GM18867 (cell line): ENCODE measurements around the gene RECQL5.

Experiments used
- ATAC-seq: cut with Tn5 transposase; IDR thresholded peaks from one replicate; pipeline ENCODE4 v1.9.1; 2021; ENCODE audit warnings: mild to moderate bottlenecking, moderate library complexity; ENCODE audit not compliant: unreplicated experiment

The RECQL5 gene

GRCh38 chr17:75619506-75620431 is 47.2 kb downstream of the RECQL5 start:
- no peak for ATAC-seq

DNA sequence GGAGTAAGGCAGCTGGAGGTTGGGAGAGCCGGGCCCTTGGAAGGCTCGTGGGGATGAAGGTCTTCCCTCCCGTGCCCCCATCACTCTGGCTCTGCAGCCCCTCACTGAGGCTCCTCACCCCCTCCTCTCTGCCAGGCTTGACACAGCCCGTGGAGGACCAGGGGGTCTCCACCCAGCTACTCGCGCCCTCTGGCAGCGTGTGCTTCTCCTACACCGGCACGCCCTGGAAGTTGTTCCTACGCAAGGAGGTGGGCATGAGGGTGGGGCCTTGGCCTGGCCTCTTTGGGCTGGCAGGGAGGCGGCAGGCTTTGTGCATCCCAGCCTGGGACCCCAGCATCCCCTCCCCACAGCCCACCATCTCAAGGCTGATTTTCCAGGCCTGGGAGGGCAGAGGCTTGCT is 49.3 kb downstream of the RECQL5 start:
- ATAC-seq = no peak

- ATAC-seq = no peak
Measured at GRCh38 chr17:75617218-75617617, 49.7 kb downstream of the RECQL5 start.

DNA sequence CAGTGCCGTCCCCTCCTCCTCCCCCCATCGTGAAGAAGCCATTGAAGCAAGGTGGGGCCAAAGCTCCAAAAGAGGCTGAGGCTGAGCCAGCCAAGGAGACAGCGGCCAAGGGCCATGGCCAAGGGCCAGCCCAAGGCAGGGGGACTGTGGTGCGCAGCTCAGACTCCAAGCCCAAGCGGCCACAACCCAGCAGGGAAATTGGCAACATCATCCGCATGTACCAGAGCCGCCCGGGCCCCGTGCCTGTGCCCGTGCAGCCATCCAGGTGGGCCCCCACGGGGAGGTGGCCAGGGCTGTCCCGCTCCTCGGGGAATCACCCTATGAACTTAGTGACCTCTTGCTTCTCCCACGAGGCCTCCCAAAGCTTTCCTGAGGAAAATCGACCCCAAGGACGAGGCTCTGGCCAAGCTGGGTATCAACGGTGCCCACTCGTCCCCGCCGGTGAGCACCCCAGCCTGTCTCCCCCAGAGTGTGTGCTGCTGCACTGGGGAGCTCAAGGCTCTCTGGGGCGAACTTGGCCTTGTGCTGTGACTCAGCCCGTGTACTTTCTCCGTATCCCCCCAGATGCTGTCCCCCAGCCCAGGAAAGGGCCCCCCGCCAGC is 50.3 kb downstream of the RECQL5 start:
- no peak for ATAC-seq

GRCh38 chr17:75615301-75615700 is 51.7 kb downstream of the RECQL5 start:
- no peak for ATAC-seq

- ATAC-seq = no peak
Measured at GRCh38 chr17:75614556-75615270, 52.2 kb downstream of the RECQL5 start.

DNA sequence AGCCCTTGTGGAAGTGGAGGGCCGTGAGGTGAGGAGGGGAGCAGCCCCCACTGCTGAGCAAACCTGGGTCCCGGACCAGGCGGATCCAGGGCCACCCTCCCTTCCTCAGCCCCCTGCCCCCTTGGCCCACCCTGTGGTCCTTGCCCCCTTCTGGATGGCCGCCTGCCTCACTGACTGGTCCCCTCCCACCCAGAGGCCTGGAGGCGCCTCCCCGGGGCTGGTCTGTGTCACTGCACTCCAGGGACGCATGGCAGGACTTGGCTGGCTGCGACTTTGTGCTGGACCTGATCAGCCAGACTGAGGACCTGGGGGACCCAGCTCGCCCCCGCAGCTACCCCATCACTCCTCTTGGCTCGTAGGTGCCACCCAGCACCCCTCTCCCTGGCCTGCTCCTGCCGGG is 52.9 kb downstream of the RECQL5 start:
- ATAC-seq = no peak

GRCh38 chr17:75612906-75613626 is 53.9 kb downstream of the RECQL5 start:
- no peak for ATAC-seq

GRCh38 chr17:75611851-75612429 is 55.0 kb downstream of the RECQL5 start:
- ATAC-seq = no peak

DNA sequence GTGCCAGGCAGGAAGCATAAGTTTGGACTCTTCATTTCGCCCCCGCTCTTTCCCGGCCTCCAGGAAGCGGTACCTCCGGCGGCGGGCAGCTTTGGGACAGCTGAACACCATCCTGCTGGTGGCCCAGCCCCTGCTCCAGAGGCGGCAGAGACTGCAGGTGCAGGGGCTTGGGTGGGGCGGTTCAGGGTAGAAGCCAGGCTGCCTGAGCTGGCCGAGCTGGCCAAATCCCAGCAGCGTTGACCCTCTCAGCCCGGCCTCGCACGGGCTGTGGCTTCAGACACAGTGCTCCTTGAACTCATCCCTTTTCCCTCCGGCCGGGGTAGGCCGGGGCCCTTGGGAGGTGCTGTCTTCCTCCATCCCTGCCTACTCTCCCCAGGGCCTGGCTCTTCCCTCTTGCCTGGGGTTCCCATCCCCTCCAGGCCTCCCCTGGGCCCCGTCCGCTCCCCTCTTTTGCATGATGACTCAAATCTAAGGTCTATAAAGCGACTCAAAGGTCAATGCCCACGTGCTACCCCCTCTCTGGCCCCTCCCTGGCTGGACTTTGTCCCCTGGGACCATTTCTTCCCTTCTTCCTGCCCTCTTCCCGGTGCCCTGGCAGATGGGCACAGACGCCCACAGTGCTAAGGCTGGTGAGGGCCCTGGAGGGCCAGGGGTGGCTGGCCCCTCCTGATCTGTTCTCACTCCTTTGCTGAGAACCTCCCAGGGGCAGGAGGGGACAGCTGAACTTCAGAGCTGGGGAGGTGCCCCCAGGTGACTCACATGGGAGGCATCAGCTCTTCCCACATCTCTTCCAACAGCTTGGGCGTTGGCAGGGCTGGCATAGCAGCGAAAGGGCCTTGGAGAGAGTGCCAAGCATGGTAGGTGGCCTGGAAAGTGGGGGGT is 56.6 kb downstream of the RECQL5 start:
- ATAC-seq = no peak

- no peak for ATAC-seq
Measured at GRCh38 chr17:75607086-75607485, 59.9 kb downstream of the RECQL5 start.

- no peak for ATAC-seq
Measured at GRCh38 chr17:75605790-75606189, 61.2 kb downstream of the RECQL5 start.

DNA sequence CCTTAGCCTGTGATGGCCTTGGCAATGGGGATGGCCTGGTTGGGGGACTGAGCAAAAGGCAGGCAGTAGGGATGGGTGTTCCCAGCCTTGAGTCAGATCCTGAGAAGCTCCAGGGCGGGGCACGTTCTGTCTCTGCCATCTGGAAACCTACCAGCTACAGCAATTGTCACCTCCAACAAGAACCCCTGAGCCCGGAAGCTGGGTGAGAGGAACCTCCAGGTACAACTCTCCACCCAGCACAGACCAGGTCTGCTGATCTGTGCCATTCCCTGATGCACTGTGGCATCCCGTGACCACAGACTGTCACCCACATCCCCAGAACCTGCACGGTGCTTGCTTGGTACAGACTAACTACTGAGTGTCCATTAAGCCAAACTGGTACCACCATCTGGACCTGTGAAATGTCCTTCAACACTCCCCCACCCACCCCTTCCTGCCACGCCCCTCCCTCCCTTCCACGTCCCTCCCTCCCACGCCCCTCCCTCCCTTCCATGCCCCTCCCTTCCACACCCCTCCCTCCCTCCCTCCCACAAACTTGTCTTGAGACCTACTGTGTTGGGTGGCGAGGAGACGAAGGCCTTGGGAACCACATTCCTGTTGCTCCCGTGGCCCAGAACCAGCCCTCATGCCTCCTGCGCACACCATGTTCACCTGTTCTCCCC is 62.8 kb downstream of the RECQL5 start:
- no peak for ATAC-seq

GRCh38 chr17:75603123-75603522 is 63.8 kb downstream of the RECQL5 start:
- ATAC-seq = no peak

DNA sequence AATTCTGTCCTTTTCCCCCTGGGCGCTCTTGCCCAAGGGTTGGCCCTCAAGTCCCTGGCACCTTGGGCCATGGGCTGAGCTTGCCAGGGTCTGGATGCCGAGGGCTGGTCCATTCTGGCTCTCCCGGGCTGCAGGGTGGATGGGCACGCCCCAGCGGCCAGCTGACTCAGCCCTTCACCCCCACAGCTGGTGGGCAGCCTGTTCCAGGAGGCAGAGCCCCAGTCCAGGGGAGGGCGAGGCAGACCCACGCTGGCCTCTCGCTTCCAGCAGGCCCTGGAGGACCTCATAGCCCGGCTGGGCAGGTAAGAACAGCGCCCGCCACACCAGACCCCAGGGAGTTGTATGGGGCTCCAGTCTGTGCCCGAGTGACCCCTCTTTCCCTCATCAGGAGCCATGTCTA is 64.3 kb downstream of the RECQL5 start:
- no peak for ATAC-seq

GRCh38 chr17:75601057-75601987 is 65.6 kb downstream of the RECQL5 start:
- no peak for ATAC-seq

DNA sequence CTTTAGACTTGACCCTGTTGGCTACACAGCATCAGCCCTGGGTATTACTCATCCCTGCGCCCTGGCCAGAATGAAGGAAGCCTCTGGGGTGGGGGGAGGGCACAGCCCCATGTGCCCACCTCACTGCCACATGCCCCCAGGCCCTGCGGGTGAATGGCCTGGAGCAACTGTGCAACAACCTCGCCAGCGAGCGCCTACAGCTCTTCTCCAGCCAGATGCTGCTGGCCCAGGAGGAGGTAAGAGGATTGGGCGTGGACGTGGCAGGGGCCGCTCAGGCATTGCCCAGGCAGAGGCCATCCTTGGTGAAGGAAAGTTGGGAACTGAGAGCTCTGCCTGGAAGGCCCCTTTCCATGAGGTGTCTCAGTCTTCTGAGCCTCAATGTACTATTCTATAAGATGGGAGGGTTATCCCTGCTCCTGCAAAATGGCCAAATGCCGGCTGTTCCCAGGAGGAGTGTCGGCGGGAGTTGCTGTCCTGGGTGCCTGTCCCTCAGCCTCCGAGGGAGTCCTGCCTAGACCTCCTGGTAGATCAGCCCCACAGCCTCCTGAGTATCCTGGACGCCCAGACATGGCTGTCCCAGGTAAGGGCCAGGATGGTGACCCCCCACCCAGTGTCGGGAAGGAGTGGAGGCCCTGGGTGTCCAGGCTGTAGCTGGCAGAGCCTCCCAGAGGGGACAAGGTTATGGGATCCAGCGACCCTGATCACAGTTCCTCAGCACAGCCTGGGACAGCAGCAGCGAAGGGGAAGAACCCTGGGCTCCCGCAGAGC is 70.5 kb downstream of the RECQL5 start:
- no peak for ATAC-seq
